GM23248 (cell line): ENCODE results near the gene SSBP2.

Source experiments
- EZH2 ChIP-seq: fragments of 200-600 bp; sonication (generic); IDR thresholded peaks from 2 replicates; pipeline ENCODE4 v1.6.1; 2018; ENCODE audit warnings: antibody characterized with exemption, mild to moderate bottlenecking; ENCODE audit not compliant: insufficient read depth, poor library complexity, severe bottlenecking
- EZH2phosphoT487 ChIP-seq: fragments of 200-600 bp; sonication (generic); IDR thresholded peaks from 2 replicates; pipeline ENCODE4 v1.6.1; 2018; ENCODE audit warnings: antibody characterized with exemption, moderate library complexity, mild to moderate bottlenecking, low read depth; ENCODE audit not compliant: insufficient read depth

- TF ChIP-seq EZH2phosphoT487 = no peak
- TF ChIP-seq EZH2 = no peak
These were observed 44.8 kb upstream of the SSBP2 start for GRCh38 chr5:81795666-81796065.
